Ascending aorta (tissue), 2 donors: ENCODE data around the gene SGPP1. TPM values are rescaled to one million over a fixed set of nuclear protein-coding genes. Genes with fewer than 3 reads are reported as not detected.
"Not testable (repeated sequence)": the region's sequence is repeated elsewhere in the genome, so short reads cannot be mapped to it uniquely, and the experiment has no call there.

Experiments used
- DNase-seq, 2 donors: peaks; one replicate each; pipeline ENCODE4 v3.0.0-alpha.2; 2019; ENCODE audit warnings: low spot score in 2 of 2
- H3K27ac ChIP-seq, 2 donors: fragments of 200-600 bp; sonication (generic); one replicate each; pipeline ENCODE4 v1.5.1; 2016 to 2017; ENCODE audit warnings: mild to moderate bottlenecking in 1 of 2
- H3K27me3 ChIP-seq: fragments of 200-600 bp; sonication (generic); one replicate; pipeline ENCODE4 v1.5.1; 2017
- H3K36me3 ChIP-seq, 2 donors: fragments of 200-600 bp; sonication (generic); one replicate each; pipeline ENCODE4 v1.5.1; 2016
- H3K4me1 ChIP-seq, 2 donors: fragments of 200-600 bp; sonication (generic); one replicate each; pipeline ENCODE4 v1.5.1; 2016 to 2017; ENCODE audit warnings: mild to moderate bottlenecking in 1 of 2
- H3K4me3 ChIP-seq, 2 donors: fragments of 200-600 bp; sonication (generic); one replicate each; pipeline ENCODE4 v1.5.1; 2016 to 2017; ENCODE audit warnings: mild to moderate bottlenecking in 1 of 2
- H3K9me3 ChIP-seq, 2 donors: fragments of 200-600 bp; sonication (generic); one replicate each; pipeline ENCODE4 v1.5.1; 2016
- intact Hi-C: fragments of 100-400 bp; cut with DNase I; formaldehyde crosslinking; loops from one replicate; pipeline ENCODE4 v1.15.1; 2023
- total RNA-seq: library from RNA; depleted of rRNA; stranded (reverse); fragments of >200 nt; gene quantifications from one replicate; pipeline ENCODE4 v1.1.0, GENCODE V29; 2016
- TF ChIP-seq, protein P1 (sequence below), 3 experiments: fragments of 200-600 bp in 2 of 3; fragments of 450-650 bp in 1 of 3; sonication (generic) in 2 of 3; IDR thresholded peaks; one replicate each; pipeline ENCODE4 v1.5.1; 2016 to 2019; ENCODE audit warnings: antibody characterized with exemption in 3 of 3, mild to moderate bottlenecking in 1 of 3, moderate library complexity in 1 of 3

The SGPP1 gene
- total RNA-seq, 1 donor from 2014 or later, result 20.3 TPM

DNA sequence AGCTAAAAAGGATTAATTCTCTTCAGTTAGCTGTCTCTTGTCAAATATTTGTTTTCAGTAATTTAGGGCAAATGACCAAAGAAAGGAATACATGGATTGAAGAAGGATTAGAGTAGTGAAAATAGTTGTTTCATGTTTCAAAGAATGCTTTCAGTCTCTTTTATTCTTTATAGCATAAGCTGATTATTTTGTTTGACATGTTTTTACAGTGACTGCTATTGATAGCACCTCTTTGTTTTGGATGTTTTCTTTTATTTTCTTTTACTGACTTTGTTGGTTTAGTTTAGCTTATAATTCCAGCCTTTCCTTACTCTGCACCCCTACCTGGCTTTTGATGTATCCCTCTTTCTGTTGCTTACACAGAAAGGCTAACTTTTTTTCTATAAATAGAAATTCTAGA lies 29.3 kb upstream of the SGPP1 start:
- Histone ChIP-seq H3K9me3 (no peaks in the 10 kb centered on the region), H3K4me1 (no peaks in the 10 kb centered on the region), H3K4me3 (no peak overlapping the region), H3K27me3 (no peaks in the 10 kb centered on the region), H3K27ac (no peak overlapping the region), H3K36me3 (no peaks in the 10 kb centered on the region)
- intact Hi-C loops, result no loop called here
- no peak for DNase-seq
- TF ChIP-seq, protein P1, sequence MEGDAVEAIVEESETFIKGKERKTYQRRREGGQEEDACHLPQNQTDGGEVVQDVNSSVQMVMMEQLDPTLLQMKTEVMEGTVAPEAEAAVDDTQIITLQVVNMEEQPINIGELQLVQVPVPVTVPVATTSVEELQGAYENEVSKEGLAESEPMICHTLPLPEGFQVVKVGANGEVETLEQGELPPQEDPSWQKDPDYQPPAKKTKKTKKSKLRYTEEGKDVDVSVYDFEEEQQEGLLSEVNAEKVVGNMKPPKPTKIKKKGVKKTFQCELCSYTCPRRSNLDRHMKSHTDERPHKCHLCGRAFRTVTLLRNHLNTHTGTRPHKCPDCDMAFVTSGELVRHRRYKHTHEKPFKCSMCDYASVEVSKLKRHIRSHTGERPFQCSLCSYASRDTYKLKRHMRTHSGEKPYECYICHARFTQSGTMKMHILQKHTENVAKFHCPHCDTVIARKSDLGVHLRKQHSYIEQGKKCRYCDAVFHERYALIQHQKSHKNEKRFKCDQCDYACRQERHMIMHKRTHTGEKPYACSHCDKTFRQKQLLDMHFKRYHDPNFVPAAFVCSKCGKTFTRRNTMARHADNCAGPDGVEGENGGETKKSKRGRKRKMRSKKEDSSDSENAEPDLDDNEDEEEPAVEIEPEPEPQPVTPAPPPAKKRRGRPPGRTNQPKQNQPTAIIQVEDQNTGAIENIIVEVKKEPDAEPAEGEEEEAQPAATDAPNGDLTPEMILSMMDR (IDR thresholded peaks at IDR 0.05), result no peak

DNA sequence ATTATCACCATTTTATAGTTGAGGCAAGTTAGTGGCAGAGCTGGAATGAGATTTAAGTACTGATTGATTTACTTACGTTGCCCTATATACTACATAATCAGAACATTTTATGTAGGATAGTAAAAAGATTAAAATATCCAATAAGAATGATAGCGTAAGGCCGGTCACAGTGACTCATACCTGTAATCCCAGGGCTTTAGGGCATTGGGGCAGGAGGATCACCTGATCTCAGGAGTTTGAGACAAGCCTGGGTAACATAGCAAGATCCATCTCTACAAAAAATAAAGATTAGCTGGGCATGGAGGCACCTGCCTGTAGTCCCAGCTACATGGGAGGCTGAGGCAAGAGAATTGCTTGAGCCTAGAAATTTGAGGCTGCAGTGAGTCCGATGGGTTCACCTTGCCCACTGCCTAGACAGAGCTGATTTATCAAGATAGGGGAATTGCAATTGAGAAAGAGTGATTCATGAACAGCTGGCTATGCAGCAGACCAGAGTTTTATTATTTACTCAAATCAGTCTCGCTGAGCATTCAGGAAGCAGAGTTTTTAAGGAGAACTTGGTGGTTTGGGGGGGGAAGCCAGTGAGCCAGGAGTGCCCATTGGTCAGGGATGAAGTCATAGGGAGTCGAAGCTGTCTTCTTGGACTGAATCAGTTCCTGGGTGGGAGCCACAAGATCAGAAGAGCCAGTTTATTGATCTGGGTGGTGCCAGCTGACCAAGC lies 24.7 kb upstream of the SGPP1 start:
- TF ChIP-seq, protein P1 (IDR thresholded peaks at IDR 0.05), result no peak
- no peaks in the 10 kb centered on the region for H3K9me3 ChIP-seq
- no peak for DNase-seq
- H3K27me3 ChIP-seq, result no peaks in the 10 kb centered on the region
- no peaks in the 10 kb centered on the region for H3K36me3 ChIP-seq
- no peaks in the 10 kb centered on the region for H3K4me1 ChIP-seq
- no peak overlapping the region for H3K27ac ChIP-seq
- intact Hi-C loops, result no loop called here
- H3K4me3 ChIP-seq, result no peak overlapping the region

DNA sequence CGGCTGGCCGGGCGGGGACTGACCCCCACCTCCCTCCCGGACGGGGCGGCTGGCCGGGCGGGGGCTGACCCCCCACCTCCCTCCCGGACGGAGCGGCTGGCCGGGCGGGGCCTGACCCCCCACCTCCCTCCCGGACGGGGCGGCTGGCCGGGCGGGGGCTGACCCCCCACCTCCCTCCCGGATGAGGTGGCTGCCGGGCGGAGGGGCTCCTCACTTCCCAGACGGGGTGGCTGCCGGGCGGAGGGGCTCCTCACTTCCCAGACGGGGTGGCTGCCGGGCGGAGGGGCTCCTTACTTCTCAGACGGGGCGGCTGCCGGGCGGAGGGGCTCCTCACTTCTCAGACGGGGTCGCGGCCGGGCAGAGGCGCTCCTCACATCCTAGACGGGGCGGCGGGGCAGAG lies 23.2 kb upstream of the SGPP1 start:
- intact Hi-C loops, H3K9me3 ChIP-seq, H3K36me3 ChIP-seq, H3K27ac ChIP-seq, H3K4me1 ChIP-seq, H3K4me3 ChIP-seq, DNase-seq, H3K27me3 ChIP-seq: not testable (repeated sequence)

DNA sequence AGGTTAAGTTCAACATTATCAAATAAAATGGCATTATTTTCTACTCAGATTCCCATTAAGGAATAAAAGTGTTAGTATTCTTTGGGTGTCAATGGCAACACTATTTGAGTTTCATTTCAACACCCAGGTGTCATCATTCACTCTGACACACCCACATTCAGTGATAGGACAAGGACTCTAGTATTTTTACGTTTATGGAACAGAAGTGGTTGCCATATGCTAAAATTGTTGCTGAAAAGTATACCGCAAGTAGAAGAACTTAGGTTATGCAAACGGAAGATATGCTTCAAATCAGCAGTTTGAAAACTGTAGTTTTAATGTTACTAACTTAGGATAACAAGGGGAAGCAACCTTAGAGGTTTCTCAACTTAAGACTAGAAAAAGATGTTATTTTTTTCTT lies 20.0 kb upstream of the SGPP1 start:
- Histone ChIP-seq H3K9me3 (no peaks in the 10 kb centered on the region), H3K27ac (no peak overlapping the region), H3K36me3 (no peaks in the 10 kb centered on the region), H3K4me3 (no peak overlapping the region), H3K27me3 (no peaks in the 10 kb centered on the region), H3K4me1 (no peaks in the 10 kb centered on the region)
- intact Hi-C loops, result no loop called here
- TF ChIP-seq, protein P1 (IDR thresholded peaks at IDR 0.05), result no peak
- no peak for DNase-seq

DNA sequence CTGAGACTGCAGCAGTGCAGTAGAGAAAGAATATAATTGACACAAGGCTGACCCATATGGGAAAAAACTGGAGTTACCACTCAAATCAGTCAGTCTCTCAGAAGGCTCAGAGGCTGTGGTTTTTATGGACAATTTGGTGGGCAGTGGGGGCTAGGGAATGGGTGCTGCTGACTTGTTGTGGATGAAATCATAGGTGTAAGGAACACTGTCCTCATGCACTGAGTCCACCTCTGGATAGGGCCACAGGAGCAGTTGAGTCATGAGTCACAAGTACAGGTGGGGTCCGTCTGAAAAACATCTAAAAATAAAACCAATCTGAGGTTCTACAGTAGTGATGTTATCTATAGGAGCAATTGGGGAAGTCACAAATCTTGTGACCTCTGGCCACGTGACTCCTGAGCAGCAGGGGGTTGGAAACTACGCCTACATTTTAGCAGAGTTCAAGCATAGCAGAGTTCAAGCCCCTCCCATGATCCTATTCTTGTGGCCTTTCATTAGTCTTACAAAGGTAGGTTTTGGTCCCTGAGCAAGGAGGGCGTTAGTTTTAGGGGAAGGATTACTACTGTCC lies 18.1 kb upstream of the SGPP1 start:
- H3K36me3 ChIP-seq, result no peaks in the 10 kb centered on the region
- no peak overlapping the region for H3K4me3 ChIP-seq
- TF ChIP-seq, protein P1 (IDR thresholded peaks at IDR 0.05), result no peak
- no peaks in the 10 kb centered on the region for H3K27me3 ChIP-seq
- H3K4me1 ChIP-seq, result no peaks in the 10 kb centered on the region
- intact Hi-C loops, result no loop called here
- no peak for DNase-seq
- no peak overlapping the region for H3K27ac ChIP-seq
- H3K9me3 ChIP-seq, result no peaks in the 10 kb centered on the region

DNA sequence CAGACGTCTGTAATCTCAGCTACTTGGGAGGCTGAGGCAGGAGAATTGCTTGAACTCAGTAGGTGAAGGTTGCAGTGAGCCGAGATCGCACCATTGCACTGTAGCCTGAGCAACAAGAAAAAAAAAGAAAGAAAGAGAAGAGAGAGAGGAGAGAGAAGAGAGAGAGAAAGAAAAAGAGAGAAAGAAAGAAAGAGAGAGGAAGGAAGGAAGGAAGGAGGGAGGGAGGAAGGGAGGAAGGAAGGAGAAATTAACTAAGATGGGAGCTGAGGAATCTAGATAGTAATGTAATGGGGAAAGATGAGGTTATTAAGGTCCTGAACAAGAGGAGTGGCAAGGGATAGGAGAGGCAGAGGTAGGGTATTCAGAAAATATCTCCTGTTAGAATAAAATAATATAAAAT lies 17.4 kb upstream of the SGPP1 start:
- no peaks in the 10 kb centered on the region for H3K27me3 ChIP-seq
- intact Hi-C loops, result no loop called here
- no peak overlapping the region for H3K4me3 ChIP-seq
- no peak overlapping the region for H3K27ac ChIP-seq
- no peaks in the 10 kb centered on the region for H3K36me3 ChIP-seq
- H3K4me1 ChIP-seq, result no peaks in the 10 kb centered on the region
- no peaks in the 10 kb centered on the region for H3K9me3 ChIP-seq
- TF ChIP-seq, protein P1 (IDR thresholded peaks at IDR 0.05), result no peak
- DNase-seq, result no peak
